ENCODE results near the gene LOXHD1.

LOXHD1 gene

DNA sequence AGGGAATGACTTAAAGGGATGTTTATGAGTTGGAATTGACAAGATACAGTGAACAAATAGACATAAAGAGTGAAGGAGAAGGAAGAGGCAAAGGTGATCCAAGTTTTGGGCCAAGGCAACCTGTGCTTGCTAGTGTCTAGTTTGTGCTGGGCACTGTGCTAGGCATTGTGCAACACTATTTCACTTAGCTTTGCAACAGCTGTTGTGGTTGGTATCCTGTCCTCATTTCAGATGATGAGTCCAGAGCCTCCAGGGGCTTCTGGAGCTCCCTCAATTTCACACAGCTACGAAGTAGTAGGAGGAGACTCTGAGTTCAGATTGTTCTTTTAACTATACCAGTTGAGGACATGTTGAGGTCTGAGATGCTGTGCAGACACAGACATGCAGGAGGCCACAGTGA lies 18.1 kb upstream of the LOXHD1 start:
- no peak for DNase-seq

DNA sequence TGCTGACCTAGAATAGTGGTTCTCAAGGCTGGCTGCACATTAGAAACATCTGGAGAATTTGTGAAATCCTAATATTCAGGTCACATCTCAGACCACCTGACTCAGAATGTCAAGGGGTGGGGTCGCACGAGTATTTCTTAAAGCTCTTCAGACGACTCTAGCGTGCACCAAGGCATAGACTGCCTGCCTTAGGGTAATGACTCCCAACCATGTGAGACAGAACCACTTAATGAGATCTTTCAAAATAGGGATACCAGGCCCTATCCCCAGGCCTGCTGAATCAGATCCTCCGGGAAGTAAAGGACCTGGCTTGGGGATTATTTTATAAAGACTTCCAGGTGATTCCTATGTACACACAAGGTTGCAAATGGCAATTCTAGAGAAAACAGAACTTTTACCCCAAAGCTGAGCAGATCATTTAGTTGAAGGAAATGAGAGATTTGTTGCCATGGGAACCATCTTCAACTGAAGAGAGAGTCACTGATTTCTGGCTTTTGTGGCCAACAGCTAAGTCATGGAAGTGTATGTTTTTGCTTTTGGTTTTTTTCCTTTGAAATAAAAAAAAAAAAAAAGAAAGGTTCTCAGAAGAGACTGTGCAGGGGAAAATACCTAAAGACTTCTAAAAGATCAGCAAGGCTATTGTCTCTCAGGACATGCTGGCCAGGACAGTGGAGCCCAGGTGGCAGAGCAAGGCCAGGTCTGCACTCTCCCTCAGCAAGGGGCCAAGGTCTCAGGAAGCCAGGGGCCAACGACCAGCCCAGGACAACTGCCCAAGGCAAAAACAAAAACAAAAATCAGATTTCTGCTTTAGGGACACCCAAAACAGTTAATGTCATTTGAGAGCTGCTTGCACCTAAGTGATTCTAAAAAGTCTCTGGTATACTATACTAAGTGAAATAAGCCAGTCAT lies 15.3 kb upstream of the LOXHD1 start:
- no peak for DNase-seq

DNA sequence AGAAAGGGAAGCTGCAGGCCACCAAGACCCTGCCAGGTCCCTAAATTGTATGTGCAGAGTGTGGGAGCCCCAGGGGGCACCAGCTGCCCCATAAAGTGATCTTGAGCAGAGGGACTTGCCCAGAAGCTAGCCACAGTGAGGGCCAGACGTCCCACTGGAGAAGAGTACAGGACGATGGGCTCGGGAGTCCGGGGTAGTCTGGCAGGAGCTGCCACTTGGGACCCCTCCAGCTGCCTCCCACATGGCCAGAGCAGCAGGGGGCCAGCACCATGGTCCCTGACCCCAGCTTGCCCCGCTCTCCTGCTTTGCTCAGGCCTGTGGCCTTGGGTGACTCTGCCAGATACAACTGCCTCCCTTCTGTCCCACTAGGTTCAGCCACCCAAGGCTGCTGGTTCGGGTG lies 11.7 kb upstream of the LOXHD1 start:
- DNase-seq = no peak

DNA sequence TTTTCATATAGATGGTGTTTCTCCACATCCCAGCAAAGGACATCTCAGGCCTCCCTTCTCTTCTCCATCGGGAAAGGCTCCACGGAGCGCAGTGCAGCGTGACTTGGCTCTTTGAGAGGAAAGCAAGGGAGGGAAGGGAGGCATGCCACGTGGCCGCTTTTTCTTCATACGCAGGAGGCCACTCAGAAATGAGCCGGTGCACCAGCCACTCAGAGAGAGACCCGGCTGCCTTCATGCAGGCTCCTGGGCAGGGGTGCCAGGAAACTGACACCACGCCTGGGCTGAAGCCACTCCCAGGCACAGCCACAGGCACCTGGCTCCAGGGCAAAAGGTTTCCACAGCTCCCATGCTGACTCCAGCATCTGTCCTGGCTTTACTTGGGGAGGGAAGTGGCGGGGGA lies 11.1 kb upstream of the LOXHD1 start:
- no peak for DNase-seq

DNA sequence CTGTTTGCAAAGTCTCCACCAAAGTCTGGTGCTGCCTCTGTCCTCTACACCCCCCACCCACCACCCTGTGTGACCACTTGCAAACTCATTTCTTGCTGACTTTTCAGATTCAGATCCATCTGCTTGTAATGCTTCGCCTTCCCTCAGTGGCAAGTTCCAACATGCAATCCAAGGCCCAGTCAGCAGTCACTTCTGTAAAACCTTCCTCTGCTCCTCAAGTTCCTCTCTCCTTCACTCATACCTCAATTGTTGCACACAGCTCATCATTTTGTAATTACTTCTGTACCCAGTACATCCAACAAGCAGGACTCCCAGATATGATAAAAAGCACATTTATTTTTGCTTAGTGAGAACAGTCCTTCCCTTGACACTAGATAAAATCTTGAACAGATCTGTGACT lies 6.5 kb upstream of the LOXHD1 start:
- DNase-seq = no peak

DNA sequence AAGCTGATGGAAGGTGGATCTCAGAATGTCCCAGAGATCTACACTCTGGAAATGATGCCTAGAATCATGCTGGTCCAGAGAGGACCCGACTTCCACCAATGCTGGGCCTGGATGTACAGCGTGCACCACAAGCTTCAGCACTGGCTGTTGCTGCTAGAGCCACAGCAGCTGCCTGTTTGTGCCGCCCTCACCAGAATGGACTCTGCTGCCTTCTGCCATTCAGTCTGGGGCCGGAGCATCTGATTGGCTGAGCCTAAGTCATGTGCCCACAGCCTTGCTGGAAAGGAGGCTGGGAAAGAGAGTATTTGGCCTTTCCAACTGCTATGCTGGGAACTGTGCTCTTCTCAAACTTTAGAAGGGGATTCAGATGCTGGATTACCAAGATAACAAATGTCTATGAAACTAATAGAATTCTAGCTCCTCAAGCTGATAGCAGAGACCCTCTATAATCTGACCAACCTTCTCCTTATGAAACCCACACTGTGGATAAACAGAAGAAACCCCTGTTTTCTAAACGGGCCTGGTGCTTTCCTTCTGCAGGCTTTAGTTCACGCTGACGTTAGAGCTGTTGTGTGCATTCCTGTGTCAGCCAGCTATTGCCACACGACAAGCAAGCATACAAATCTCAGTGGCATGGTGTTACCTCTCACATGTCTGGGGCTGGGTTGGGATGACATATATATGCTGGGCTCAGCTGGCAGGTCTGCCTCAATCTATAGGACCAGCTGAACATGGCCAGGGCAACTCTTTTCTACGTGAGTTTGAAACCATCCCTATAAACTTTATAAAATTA lies 4.1 kb upstream of the LOXHD1 start:
- no peak for DNase-seq

DNA sequence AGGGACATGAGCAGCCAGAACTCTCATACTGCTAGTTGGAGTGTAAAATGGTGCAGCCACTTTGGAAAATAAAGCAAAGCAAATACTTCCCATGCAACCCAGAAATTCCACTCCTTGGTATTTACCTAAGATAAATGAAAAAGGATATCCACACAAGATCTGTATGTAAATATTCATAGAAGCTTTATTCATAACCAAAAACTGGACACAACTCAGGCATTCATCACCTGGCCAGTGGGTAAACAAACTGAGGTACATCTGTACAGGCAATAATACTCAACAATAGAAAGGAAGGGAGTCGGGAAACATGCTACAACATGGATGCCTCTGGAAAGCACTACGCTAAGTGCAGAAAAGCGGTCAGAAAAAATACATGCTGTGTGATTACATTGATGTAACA lies 2.5 kb upstream of the LOXHD1 start:
- no peak for DNase-seq

DNA sequence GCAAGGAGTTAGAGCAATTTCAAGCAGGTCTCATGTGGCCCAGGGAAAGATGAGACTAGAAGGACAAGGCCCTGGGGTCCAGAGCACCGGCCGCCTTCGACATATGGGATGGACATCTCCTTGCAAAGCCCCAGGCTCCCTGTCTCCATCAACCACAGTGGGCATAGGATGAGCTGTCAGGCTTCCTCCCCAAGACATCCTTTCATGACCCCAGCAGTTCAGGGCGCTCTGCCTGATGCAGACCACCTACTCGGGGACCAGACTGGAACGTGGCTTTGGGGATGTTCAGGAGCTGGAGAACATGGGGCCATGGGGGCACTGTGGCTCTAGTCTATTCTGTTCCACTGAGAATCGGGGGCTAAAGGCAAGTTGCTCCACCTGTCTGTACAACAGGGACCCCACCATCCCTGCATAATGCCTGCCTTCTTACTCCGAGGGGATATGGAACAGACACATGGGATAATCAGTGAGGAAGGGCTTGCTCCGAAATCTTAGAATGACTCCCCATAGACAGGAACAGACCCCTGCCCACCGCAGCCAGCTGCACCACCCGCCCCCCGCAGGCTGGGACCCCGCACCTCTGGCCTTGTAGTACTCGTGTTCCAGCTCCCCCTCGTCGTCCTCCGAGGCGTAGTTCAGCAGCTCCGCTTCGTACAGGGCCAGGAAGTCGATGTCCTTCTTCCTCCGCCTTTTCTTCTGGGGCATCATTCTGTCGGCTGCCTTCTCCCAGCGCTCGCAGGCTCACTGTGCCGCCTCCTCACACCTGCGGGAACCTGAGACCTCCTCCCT lies 500 bp downstream of the LOXHD1 start:
- DNase-seq = no peak

DNA sequence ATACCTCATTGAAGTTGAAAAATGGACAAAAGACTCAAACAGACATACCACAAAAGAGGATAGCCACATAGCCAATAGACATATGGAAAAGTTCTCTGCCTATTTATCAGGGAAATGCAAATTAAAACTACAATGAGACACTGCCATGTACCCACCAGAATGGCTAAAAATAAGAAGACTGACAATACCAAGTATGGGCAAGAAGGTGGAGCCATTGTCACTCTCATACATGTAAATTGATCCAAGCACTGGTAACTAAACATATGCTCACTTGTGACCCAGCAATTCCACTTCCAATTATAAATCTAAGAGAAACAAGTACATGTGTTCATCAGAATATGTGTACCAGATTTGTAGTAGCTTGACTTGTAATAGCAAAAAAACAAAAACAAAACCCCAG lies 4.6 kb downstream of the LOXHD1 start:
- DNase-seq = no peak

DNA sequence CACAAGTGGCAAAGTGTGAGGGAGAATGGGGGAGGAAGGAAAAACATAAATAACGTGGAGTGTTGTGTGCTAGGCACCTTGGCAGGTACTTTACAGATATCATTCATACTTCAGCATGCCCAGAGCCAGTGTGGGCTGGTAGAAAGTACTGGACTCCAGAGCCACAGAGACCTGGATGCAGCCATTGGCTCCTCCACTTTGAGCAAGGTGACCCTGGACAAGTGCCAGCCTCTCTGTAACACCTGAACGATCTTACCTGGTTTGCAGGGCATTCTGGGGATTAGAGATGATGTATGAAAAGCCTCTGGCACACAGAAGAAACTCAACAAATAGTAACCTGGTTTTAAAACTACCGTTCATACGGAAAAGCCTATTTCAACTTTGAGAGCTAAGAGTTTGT lies 6.3 kb downstream of the LOXHD1 start:
- no peak for DNase-seq

DNA sequence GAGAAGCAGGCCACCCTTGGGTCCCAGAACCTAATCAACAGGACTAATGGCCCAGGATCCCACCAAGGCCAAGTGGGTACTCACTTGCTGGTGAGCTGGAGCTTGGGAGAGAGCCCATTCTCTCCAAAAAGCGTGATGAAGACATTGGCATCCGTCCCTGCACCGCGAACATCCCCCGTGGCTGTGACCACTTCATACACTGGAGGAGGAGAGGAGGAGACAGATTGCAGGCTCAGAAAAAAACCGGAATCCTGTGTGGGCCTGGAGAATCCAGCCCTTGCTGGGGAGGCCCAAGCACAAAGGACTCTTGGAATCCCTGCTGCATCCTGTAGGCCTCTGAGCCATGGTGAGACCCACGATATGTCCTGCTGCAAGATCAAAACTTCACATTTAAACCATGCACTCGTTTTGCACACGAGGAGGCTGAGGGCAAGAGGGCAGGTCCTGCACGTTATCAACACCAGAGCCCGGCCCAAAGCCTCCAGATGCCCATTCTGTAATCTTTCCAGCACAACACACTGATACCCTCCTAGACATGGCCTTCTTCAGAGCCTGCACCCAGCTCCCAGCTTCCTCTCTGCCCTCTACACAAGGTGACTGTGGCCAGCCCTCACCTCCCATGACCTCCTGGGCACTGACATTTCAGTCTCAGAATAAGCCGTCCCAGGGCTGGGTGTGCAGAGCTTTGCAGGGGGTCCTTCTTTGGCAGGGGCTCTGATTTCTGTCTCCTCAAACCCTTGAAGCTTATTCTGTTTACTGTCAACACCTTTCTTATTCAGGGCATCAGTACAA lies 7.8 kb downstream of the LOXHD1 start:
- no peak for DNase-seq

DNA sequence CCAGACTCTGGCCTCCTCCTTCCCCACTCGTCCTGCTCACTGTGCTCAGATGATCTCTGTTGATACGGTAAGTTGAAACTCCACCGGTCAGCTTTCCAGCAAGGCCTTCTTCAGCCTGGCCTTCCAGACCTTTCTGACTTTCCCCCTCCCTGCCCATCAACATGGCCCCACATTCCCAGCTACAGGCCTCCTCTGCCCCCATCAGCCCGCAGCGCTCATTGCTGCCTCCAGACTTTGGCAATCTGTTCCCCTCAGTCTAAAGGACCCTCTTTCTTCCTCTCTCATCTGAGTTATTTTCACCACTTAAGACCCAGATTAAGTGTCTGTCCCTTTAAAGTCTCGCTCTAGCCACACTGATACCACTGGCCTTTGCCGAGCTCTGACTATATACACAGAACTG lies 10.6 kb downstream of the LOXHD1 start:
- no peak for DNase-seq

DNA sequence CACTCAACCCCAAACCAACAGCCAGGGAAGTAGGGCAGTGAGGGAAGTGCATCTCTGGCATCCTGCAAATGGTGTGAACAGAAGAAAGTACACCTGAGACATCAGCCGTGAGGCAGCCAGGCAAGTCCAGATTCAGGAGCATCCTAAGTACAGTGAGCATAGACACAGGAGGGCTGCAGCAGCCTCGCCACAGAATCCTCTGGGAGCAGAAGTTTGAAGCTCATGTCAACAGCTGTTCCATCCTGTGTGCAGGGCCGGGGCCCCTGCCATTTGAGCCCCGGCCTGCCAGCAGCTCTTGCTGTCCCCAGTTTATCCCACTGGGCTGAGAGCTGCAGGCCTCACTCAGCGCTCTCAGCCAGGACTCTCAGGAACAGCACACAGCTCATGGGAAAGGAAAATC lies 14.5 kb downstream of the LOXHD1 start:
- DNase-seq = no peak

DNA sequence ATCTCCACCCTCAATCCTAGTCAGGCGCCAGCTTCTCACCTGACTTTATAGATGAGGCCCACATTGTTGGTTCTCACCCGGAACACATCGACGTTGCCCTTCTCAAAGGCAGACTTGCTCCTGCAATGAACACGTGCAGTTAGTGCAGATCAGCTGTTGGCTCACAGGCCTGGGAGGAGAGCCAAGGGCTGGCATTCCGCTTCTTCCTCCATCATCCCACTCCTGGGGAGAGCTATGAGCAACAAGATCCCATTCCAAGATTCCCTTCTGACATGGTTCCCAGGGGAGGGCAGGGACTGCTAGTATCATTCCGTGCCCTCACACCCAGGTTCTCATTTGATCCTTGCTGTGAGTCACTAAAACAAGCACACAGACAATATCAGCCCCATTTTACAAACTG lies 15.1 kb downstream of the LOXHD1 start:
- DNase-seq = no peak

DNA sequence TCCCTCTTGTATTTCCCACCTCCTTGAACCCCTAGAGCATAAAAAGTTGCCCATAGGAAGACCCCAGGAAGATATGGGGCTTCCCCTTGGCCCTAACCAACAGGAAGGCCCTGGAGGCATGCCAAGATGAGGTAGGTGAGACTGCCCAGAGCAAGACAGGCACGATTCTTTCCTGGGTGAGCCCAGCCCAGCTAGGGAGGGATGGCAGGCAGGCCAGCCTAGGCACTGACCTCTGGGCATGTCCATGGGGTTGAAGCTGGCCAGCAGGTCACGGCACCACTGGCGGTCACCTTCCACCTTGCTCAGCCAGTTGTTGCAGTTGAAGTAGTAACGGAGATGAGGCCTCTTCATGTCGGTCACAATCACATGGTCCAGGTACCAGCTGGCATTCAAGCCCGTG lies 17.6 kb downstream of the LOXHD1 start:
- no peak for DNase-seq

DNA sequence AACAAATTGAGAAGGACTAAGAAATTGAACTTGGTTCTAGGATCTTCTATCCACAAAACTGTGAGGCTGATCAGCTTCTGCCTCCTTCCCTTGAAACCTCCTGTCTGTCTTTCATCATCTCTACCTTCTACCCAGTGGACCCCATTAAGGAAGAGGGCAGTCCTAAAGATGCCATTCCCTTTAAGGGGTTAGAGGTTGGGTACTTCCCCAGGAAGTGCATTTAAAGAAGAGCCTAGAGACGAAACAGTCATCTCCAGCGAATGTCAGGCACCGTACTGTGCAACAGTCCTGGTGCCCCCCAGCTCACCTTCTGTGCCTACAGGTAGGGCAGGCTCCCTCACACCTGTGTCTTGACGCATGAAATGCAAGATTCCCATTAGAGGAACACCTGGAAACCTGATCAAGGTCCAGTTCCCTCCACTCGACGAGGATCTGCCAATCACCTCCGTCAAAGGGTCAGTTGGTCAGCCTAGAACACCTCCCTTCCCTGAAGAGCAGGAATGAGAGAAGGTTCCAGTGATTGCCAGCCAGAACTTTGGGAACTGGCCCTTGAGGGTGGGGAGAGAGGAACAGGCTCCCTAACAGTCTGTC lies 20.9 kb downstream of the LOXHD1 start:
- DNase-seq = no peak

DNA sequence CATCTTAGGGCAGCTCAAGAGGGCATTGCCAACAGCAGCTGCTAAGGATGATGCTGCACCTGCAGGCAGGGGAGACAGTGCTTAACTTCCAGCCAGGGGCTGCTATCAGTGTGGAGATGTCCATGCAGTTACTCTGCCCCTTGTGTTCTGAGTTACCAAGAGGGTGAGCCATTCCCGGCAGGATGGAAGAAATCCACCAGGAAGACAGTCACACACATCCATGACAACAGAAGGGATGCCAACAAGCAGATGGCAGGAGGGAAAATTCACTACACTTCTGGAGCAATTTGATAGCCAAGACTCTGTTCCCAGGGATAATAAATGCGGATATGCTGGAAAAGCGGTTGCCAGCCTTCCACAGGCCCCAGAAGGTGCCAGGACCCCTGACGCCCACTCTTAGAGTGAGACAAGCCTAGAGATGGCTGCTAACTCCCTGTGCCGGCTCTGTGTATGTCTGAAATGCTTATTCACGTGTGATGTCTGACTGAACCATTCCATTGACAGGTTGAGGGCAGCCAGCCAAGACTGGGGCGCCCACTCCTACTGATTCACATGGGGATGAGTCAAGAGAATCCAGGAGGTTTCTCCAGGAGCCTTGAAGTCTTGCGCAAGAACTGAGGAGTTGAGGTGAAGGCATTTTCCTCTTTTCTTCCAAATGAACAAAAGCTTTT lies 24.5 kb downstream of the LOXHD1 start:
- no peak for DNase-seq

DNA sequence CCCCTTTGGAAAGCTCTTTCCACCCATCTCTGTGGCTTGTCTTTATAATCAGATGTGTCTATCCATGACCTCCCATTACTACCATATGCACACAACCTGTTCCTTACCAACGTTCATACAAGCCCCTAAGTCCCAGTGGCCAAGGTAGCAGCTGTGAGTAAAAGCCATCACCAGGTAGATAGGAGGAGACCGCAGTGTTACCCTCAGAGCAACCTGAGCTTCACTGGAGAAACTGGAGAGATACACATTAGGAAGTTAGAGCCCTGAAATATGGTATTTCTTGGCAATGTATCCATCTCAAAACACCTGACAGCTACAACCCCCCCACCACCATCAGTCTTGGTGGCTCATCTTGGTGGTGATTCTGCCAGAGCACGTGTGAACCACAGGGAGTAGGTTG lies 26.0 kb downstream of the LOXHD1 start:
- no peak for DNase-seq

DNA sequence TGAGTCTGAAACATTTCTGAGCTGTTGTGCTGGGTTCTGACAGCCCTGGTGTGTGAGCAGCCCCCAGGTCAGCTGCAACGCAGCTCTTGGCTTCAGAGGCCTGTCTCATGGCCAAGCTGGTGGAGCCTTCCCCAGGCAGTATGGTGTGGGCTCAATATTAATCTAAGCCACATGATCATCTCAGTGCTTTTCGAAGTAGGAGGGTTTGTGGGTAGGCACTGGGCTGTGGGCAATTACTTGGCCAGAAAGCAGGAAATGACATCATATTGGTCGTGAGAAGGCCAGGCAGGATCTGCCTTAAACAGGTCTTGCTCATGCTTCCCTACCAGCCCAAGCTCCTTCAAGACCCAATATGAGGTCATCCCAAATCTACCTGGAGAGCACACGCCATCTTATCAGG lies 26.9 kb downstream of the LOXHD1 start:
- DNase-seq = no peak

DNA sequence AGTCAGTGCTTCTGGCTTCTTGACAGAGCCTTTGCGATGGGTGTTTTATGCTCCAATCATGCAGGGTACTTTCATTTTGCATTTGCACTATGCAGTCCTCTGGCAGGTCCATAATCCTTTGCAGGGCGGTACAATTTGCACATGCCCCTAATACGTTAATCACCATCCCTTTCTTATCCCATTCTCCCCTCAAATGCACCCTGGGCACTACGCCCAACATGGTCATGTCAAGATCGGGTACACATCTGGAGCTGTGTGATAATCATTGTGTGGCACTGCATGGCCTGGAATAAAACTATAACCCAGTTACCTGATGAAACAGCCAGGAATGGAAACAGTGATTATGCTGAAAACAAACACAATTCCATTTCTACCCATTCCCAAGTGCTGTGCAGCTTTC lies 27.7 kb downstream of the LOXHD1 start:
- no peak for DNase-seq

DNA sequence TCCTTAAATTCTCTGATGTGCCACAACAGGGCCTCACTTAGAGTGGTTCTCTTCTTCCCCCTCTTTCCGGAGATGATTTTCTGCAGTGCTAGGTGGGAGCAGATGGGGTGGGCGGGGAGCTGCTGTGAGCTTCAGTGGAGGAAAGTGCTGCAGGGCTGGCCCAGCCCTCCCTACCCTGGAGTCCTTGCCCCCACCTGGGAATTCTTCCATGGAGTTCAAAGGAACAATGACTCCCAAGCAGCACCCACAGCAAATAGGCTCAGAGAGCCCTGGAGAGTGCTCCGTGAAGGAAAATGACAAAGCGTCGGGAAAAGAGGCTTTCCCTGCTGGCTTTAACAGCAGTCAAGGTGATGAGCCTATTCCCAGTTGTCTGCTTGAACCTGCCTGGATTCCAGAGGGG lies 28.8 kb downstream of the LOXHD1 start:
- no peak for DNase-seq

DNA sequence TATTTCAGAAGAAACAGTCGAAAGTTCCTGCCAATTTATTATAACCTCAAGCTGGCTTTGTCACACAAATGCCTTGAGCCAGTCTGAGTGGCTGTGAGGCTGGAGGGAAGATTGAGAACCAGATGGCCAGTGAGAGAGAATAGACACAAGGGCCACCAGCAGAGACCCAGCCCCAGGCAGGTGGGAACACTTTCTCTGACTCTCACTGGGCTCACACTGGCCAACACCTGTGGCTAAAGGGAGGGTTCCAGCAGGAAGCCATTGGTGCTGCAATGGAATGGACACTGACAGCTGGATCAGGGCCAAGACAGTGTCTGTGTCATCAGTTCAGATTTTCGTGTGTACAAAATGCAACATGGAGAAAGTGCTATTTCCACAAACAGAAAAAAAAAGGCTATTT lies 29.9 kb downstream of the LOXHD1 start:
- DNase-seq = no peak
